ENCODE measurements around the gene GXYLT1. TPM values are rescaled to one million over a fixed set of nuclear protein-coding genes. Genes with fewer than 3 reads are reported as not detected.

GXYLT1 gene
- total RNA-seq, 4 donors from 2014 or later, result 7.4 to 14.7 (median 10.7) TPM

GRCh38 chr12:42186793-42187192 is 42.1 kb upstream of the GXYLT1 start:
- Histone ChIP-seq H3K4me1 (no peaks in the 10 kb centered on the region), H3K27ac (no peak overlapping the region), H3K4me3 (no peak overlapping the region), H3K36me3 (peaks cover 0 to 5% (median 0%) of the 10 kb centered on the region in 3 donors), H3K9me3 (no peaks in the 10 kb centered on the region), H3K27me3 (no peaks in the 10 kb centered on the region)
- TF ChIP-seq CTCF (IDR thresholded peaks at IDR 0.05), result no peak
- no peak for TF ChIP-seq POLR2A (IDR thresholded peaks at IDR 0.05)
- no peak for DNase-seq

DNA sequence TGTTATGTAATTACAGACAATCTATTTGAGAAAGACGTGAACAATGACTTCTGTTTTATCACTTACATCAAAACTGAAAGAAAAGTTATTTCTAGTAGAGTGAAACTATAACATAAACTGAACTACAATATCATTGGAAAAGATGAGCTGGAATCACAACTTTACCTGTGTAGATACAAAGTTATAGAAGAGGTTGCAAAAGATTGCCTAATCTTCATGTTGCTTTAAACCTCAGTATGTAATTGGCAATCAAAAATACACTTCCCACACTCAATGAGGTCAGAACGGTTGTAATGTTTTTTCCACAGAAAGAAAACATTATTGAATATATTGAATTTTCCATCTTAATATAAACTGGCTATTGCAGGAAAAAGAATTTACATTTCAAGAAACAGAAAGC is 37.7 kb upstream of the GXYLT1 start:
- DNase-seq, result no peak
- no peak overlapping the region for H3K27ac ChIP-seq
- H3K27me3 ChIP-seq, result no peaks in the 10 kb centered on the region
- no peak for TF ChIP-seq CTCF (IDR thresholded peaks at IDR 0.05)
- no peak for TF ChIP-seq POLR2A (IDR thresholded peaks at IDR 0.05)
- peaks cover 0 to 9% (median 0%) of the 10 kb centered on the region in 3 donors for H3K36me3 ChIP-seq
- no peak overlapping the region for H3K4me3 ChIP-seq
- no peaks in the 10 kb centered on the region for H3K9me3 ChIP-seq
- H3K4me1 ChIP-seq, result no peaks in the 10 kb centered on the region

- H3K4me3 ChIP-seq, result no peak overlapping the region
- H3K4me1 ChIP-seq, result no peaks in the 10 kb centered on the region
- no peak overlapping the region for H3K27ac ChIP-seq
- H3K36me3 ChIP-seq, result peaks cover 0 to 9% (median 0%) of the 10 kb centered on the region in 3 donors
- no peaks in the 10 kb centered on the region for H3K9me3 ChIP-seq
- no peak for DNase-seq
- H3K27me3 ChIP-seq, result no peaks in the 10 kb centered on the region
- TF ChIP-seq CTCF (IDR thresholded peaks at IDR 0.05) (no peak), POLR2A (IDR thresholded peaks at IDR 0.05) (no peak)
These were observed 36.4 kb upstream of the GXYLT1 start for GRCh38 chr12:42180990-42181596.

- Histone ChIP-seq H3K27me3 (no peaks in the 10 kb centered on the region), H3K36me3 (peaks cover 0 to 4% (median 0%) of the 10 kb centered on the region in 3 donors), H3K4me3 (no peak overlapping the region), H3K9me3 (no peaks in the 10 kb centered on the region), H3K27ac (no peak overlapping the region), H3K4me1 (peaks cover 0 to 2% (median 0%) of the 10 kb centered on the region in 4 donors)
- no peak for DNase-seq
- TF ChIP-seq POLR2A (IDR thresholded peaks at IDR 0.05) (no peak), CTCF (IDR thresholded peaks at IDR 0.05) (no peak)
These were observed 33.4 kb upstream of the GXYLT1 start for GRCh38 chr12:42178101-42178500.

- H3K27ac ChIP-seq, result no peak overlapping the region
- H3K4me1 ChIP-seq, result peaks cover 0 to 8% (median 0%) of the 10 kb centered on the region in 4 donors
- no peaks in the 10 kb centered on the region for H3K9me3 ChIP-seq
- no peak overlapping the region for H3K4me3 ChIP-seq
- no peak for TF ChIP-seq CTCF (IDR thresholded peaks at IDR 0.05)
- no peak for TF ChIP-seq POLR2A (IDR thresholded peaks at IDR 0.05)
- no peaks in the 10 kb centered on the region for H3K27me3 ChIP-seq
- DNase-seq, result no peak
- H3K36me3 ChIP-seq, result peaks cover 0 to 4% (median 0%) of the 10 kb centered on the region in 3 donors
These were observed 30.3 kb upstream of the GXYLT1 start for GRCh38 chr12:42174978-42175377.

Measured in Peyer's patch (tissue), 4 donors.